ENCODE measurements around the gene XPR1. TPM values are rescaled to one million over a fixed set of nuclear protein-coding genes. Genes with fewer than 3 reads are reported as not detected.

XPR1 gene
- total RNA-seq, 5 donors from 2014 or later (not counting 1 experiment from before 2014, with no cell fraction given), result 13.0 to 16.2 (median 14.7) TPM

DNA sequence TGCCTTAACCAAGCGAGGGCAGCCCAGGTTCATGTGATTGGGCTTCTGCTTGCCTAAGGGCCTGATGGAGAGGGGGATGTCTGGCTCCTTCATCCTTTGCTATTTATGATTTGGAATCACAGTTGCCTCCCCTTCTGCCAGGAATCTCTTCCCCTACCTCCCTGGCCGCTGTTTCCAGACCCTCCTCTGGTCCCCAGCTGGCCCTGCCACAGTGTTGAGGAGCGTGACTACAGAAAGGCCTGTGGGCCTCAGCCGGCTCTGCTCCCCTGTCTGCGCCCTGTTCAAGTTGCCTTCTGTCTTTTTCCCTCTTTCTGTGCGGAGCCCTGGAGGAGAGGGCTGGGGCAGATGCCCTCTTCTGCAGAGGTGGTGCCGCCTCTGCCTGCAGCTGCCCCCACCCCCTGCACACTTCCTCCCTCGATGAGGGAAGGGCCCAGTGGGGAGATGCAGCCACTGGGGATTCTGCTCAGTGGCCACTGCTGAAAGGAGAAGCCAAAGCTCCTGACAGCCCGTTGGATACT, 287.4 kb downstream of the XPR1 start:
- Mint-ChIP-seq H3K36me3 (no peaks in the 10 kb centered on the region), H3K4me1 (no peaks in the 10 kb centered on the region), H3K9me3 (no peaks in the 10 kb centered on the region), H3K27me3 (peaks cover 6 to 16% of the 10 kb centered on the region in 2 donors), H3K27ac (no peak overlapping the region), H3K4me3 (no peak overlapping the region)
- no peaks in the 10 kb centered on the region for H3K36me3 ChIP-seq (ENCODE audit: control insufficient read depth in 2 of 2, extremely low read depth in 1 of 2, insufficient read depth in 1 of 2, low read length in 1 of 2)
- H3K9me3 ChIP-seq, result no peaks in the 10 kb centered on the region
- ATAC-seq (replicated peaks in 1 of 4), result no peak
- no peak overlapping the region for H3K4me3 ChIP-seq (ENCODE audit: control insufficient read depth in 1 of 2, extremely low read depth in 1 of 2, low read length in 1 of 2)
- H3K27me3 ChIP-seq (replicated peaks in 1 of 2; ENCODE audit: control insufficient read depth in 2 of 2, extremely low read depth in 1 of 2, insufficient read depth in 2 of 2, low read length in 1 of 2), result peaks cover 0 to 27% of the 10 kb centered on the region in 2 experiments
- H3K4me1 ChIP-seq (ENCODE audit: control insufficient read depth in 1 of 2, extremely low read depth in 1 of 2, insufficient read depth in 2 of 2, low read length in 2 of 2), result no peaks in the 10 kb centered on the region
- WGBS (ENCODE audit: insufficient coverage), result 88% methylated on average over 1 of the region's 9 CpGs
- ChIA-PET POLR2A (no interaction called here), CTCF (no interaction called here)
- no peak overlapping the region for H3K27ac ChIP-seq (ENCODE audit: low read length)
- no peak for DNase-seq

DNA sequence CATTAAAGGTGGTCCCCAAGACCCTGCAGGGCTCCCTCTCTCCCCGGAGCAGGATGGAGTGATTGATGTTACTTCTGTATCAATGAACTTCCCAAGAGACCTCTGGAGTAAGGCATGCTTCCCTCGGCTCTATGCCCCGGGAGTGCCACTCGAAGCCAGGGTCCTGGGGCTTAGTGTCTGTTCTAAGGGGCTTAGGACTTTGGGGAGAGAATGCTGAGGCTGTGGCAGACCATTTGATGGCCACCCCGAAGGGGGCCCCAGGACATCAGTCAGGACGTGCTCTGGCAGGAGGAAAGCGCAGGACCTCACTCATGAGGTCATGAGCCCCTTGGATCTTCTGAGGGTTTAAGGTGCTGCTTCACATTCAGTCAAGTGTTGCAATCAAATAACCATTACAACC, 288.4 kb downstream of the XPR1 start:
- Mint-ChIP-seq H3K4me1 (no peaks in the 10 kb centered on the region), H3K4me3 (no peak overlapping the region), H3K9me3 (no peaks in the 10 kb centered on the region), H3K27ac (no peak overlapping the region), H3K27me3 (peaks cover 2 to 14% of the 10 kb centered on the region in 2 donors), H3K36me3 (no peaks in the 10 kb centered on the region)
- Histone ChIP-seq H3K9me3 (no peaks in the 10 kb centered on the region), H3K36me3 (ENCODE audit: control insufficient read depth in 2 of 2, extremely low read depth in 1 of 2, insufficient read depth in 1 of 2, low read length in 1 of 2) (no peaks in the 10 kb centered on the region), H3K27ac (ENCODE audit: low read length) (no peak overlapping the region), H3K27me3 (replicated peaks in 1 of 2; ENCODE audit: control insufficient read depth in 2 of 2, extremely low read depth in 1 of 2, insufficient read depth in 2 of 2, low read length in 1 of 2) (peaks cover 0 to 26% of the 10 kb centered on the region in 2 experiments), H3K4me3 (ENCODE audit: control insufficient read depth in 1 of 2, extremely low read depth in 1 of 2, low read length in 1 of 2) (no peak overlapping the region), H3K4me1 (ENCODE audit: control insufficient read depth in 1 of 2, extremely low read depth in 1 of 2, insufficient read depth in 2 of 2, low read length in 2 of 2) (no peaks in the 10 kb centered on the region)
- ATAC-seq (replicated peaks in 1 of 4) (no peak), DNase-seq (no peak)
- WGBS (ENCODE audit: insufficient coverage), result 95% methylated on average over 5 of the region's 7 CpGs
- CTCF ChIA-PET, result interaction anchor here (0.6 kb wide), 2 partner anchors 400 to 1074 kb away, joined by 3 read pairs; no protein-coding TSS in a partner anchor
- POLR2A ChIA-PET, result no interaction called here

DNA sequence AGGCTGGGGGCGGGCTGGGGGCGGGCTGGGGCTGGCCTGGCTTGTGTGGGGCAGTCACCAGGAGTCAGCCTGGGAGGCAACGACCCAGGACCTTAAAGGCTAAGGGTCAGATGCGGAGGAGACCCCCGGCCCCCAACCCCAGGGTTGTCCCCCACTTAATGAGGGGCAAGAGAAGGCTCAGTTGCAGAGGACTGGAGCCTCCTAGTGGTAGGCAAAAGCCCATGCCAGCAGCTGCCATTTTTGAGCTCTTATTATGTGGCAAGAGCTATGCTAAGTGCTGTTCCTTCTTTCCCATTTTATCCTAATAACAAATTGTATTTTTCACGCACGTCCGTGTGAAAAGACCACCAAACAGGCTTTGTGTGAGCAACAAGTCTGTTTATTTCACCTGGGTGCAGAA, 288.9 kb downstream of the XPR1 start:
- Histone ChIP-seq H3K4me3 (ENCODE audit: control insufficient read depth in 1 of 2, extremely low read depth in 1 of 2, low read length in 1 of 2) (no peak overlapping the region), H3K9me3 (no peaks in the 10 kb centered on the region), H3K27ac (ENCODE audit: low read length) (no peak overlapping the region), H3K27me3 (replicated peaks in 1 of 2; ENCODE audit: control insufficient read depth in 2 of 2, extremely low read depth in 1 of 2, insufficient read depth in 2 of 2, low read length in 1 of 2) (peaks cover 0 to 28% of the 10 kb centered on the region in 2 experiments), H3K4me1 (ENCODE audit: control insufficient read depth in 1 of 2, extremely low read depth in 1 of 2, insufficient read depth in 2 of 2, low read length in 2 of 2) (no peaks in the 10 kb centered on the region), H3K36me3 (ENCODE audit: control insufficient read depth in 2 of 2, extremely low read depth in 1 of 2, insufficient read depth in 1 of 2, low read length in 1 of 2) (no peaks in the 10 kb centered on the region)
- 51% methylated on average over 4 of the region's 8 CpGs for WGBS (ENCODE audit: insufficient coverage)
- Mint-ChIP-seq H3K27me3 (peaks cover 0 to 10% of the 10 kb centered on the region in 2 donors), H3K27ac (no peak overlapping the region), H3K9me3 (no peaks in the 10 kb centered on the region), H3K4me3 (no peak overlapping the region), H3K36me3 (no peaks in the 10 kb centered on the region), H3K4me1 (no peaks in the 10 kb centered on the region)
- ATAC-seq (replicated peaks in 1 of 4) (no peak), DNase-seq (no peak)
- POLR2A ChIA-PET, result no interaction called here
- CTCF ChIA-PET, result interaction anchor here (0.6 kb wide), 3 partner anchors 384 to 1073 kb away, joined by 3 to 6 read pairs (median 3); no protein-coding TSS in a partner anchor

DNA sequence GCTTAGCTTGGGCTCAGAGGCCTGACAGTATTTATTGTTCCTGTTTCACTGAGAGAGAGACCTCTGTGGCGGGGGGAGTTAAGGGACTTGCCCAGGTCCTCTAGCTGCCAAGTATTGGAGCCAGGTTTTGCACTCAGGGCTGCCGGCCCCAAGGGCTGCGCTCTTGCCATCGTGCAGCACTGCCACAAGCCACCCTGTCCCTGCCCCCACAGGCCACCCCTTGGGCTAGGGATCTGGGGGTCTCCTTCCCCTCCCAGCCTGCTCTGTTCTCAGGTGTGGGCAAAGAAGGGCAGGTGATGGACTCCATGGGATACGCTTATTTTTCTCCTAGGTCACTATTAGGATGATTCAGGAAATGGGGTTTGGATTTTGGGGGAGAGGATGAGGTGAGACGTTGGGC, 289.6 kb downstream of the XPR1 start:
- Mint-ChIP-seq H3K4me1 (peaks cover 0 to 2% (median 0%) of the 10 kb centered on the region in 3 donors), H3K36me3 (no peaks in the 10 kb centered on the region), H3K9me3 (no peaks in the 10 kb centered on the region), H3K4me3 (no peak overlapping the region), H3K27me3 (peaks cover 0 to 10% of the 10 kb centered on the region in 2 donors), H3K27ac (no peak overlapping the region)
- no peaks in the 10 kb centered on the region for H3K9me3 ChIP-seq
- CTCF ChIA-PET, result interaction anchor here in 1 of 2 donors (0.6 kb wide), 1 partner anchor 385 kb away, joined by 6 read pairs; no protein-coding TSS in a partner anchor
- H3K27ac ChIP-seq (ENCODE audit: low read length), result no peak overlapping the region
- H3K4me1 ChIP-seq (ENCODE audit: control insufficient read depth in 1 of 2, extremely low read depth in 1 of 2, insufficient read depth in 2 of 2, low read length in 2 of 2), result peaks cover 0 to under 1% of the 10 kb centered on the region in 2 experiments
- no peaks in the 10 kb centered on the region for H3K36me3 ChIP-seq (ENCODE audit: control insufficient read depth in 2 of 2, extremely low read depth in 1 of 2, insufficient read depth in 1 of 2, low read length in 1 of 2)
- 77% methylated on average over 6 of the region's 6 CpGs for WGBS (ENCODE audit: insufficient coverage)
- ATAC-seq (replicated peaks in 1 of 4) (no peak), DNase-seq (no peak)
- peaks cover 0 to 29% of the 10 kb centered on the region in 2 experiments for H3K27me3 ChIP-seq (replicated peaks in 1 of 2; ENCODE audit: control insufficient read depth in 2 of 2, extremely low read depth in 1 of 2, insufficient read depth in 2 of 2, low read length in 1 of 2)
- POLR2A ChIA-PET, result no interaction called here
- H3K4me3 ChIP-seq (ENCODE audit: control insufficient read depth in 1 of 2, extremely low read depth in 1 of 2, low read length in 1 of 2), result no peak overlapping the region

DNA sequence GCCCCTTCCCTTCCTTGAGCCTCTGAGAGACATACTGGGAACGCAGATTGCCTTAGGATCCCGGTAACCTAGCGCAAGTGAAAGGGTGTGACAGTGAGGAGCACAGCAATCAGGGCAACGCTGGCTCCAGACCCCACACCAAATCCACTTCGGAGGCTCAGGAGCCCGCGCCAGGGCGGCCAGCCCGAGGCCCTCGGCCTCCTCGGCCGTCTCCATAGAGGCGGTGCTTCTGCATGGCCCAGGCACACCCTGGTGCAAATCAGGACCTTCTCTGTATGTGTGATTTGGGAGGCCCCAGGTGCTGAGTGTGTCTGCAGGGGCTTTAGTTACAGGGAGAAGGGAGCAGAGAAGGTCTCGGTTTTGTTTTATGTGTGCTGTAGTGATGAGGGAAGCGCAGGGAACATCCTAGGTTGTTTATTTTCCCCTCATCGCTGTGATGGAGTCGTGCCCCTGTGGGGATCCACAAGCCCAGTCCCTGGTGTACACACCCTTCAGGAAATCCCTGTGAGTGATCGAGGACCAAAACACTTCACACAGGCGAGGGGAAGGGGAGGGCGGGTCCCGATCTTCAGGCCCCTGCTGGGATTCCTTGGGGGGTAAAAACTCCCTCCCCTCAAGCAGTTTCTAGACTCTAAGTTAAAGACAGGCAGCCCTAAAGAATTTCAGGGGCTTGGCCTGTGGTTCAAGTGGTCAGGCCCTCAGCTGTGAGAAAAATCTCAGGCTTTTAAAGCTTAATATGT, 290.2 kb downstream of the XPR1 start:
- Histone ChIP-seq H3K9me3 (no peaks in the 10 kb centered on the region), H3K4me1 (ENCODE audit: control insufficient read depth in 1 of 2, extremely low read depth in 1 of 2, insufficient read depth in 2 of 2, low read length in 2 of 2) (peaks cover 3 to 5% of the 10 kb centered on the region in 2 experiments), H3K27me3 (replicated peaks in 1 of 2; ENCODE audit: control insufficient read depth in 2 of 2, extremely low read depth in 1 of 2, insufficient read depth in 2 of 2, low read length in 1 of 2) (peaks cover 0 to 32% of the 10 kb centered on the region in 2 experiments), H3K27ac (ENCODE audit: low read length) (no peak overlapping the region), H3K4me3 (ENCODE audit: control insufficient read depth in 1 of 2, extremely low read depth in 1 of 2, low read length in 1 of 2) (no peak overlapping the region), H3K36me3 (ENCODE audit: control insufficient read depth in 2 of 2, extremely low read depth in 1 of 2, insufficient read depth in 1 of 2, low read length in 1 of 2) (no peaks in the 10 kb centered on the region)
- no peak for ATAC-seq (replicated peaks in 1 of 4)
- Mint-ChIP-seq H3K36me3 (no peaks in the 10 kb centered on the region), H3K27ac (no peak overlapping the region), H3K27me3 (peaks cover 0 to 10% of the 10 kb centered on the region in 2 donors), H3K4me1 (peaks cover 0 to 8% (median 3%) of the 10 kb centered on the region in 3 donors), H3K9me3 (no peaks in the 10 kb centered on the region), H3K4me3 (no peak overlapping the region)
- DNase-seq, result no peak
- POLR2A ChIA-PET, result no interaction called here
- WGBS (ENCODE audit: insufficient coverage), result 89% methylated on average over 7 of the region's 21 CpGs
- CTCF ChIA-PET, result no interaction called here

DNA sequence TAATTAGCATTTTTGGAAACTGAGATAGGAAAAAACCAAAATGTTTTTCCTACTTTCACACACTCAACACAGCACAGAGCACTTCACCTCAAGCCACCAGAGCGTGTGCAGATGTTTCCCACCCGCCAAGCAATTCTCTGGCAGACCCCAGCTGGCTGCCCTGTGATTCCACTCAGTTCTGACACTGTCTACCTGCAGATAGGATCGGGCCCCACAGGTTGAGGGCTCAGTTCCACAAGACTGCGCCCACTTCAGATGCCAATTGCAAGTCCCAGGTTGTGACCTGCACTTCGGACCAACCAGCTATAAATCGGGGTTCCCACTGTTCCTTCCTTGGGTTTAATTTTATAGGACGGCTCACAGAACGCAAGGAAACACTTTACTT, 290.8 kb downstream of the XPR1 start:
- WGBS (ENCODE audit: insufficient coverage), result 80% methylated on average over 6 of the region's 8 CpGs
- ChIA-PET CTCF (interaction anchor here in 1 of 2 donors (1.3 kb wide), 1 partner anchor 9 kb away, joined by 3 read pairs; no protein-coding TSS in a partner anchor), POLR2A (no interaction called here)
- H3K4me3 ChIP-seq (ENCODE audit: control insufficient read depth in 1 of 2, extremely low read depth in 1 of 2, low read length in 1 of 2), result no peak overlapping the region
- H3K9me3 ChIP-seq, result no peaks in the 10 kb centered on the region
- Mint-ChIP-seq H3K4me3 (no peak overlapping the region), H3K9me3 (no peaks in the 10 kb centered on the region), H3K4me1 (peaks cover 0 to 8% (median 3%) of the 10 kb centered on the region in 3 donors), H3K36me3 (no peaks in the 10 kb centered on the region), H3K27me3 (peaks cover 0 to 10% of the 10 kb centered on the region in 2 donors), H3K27ac (no peak overlapping the region)
- H3K27me3 ChIP-seq (replicated peaks in 1 of 2; ENCODE audit: control insufficient read depth in 2 of 2, extremely low read depth in 1 of 2, insufficient read depth in 2 of 2, low read length in 1 of 2), result peaks cover 0 to 32% of the 10 kb centered on the region in 2 experiments
- no peaks in the 10 kb centered on the region for H3K36me3 ChIP-seq (ENCODE audit: control insufficient read depth in 2 of 2, extremely low read depth in 1 of 2, insufficient read depth in 1 of 2, low read length in 1 of 2)
- ATAC-seq (replicated peaks in 1 of 4) (no peak), DNase-seq (no peak)
- no peak overlapping the region for H3K27ac ChIP-seq (ENCODE audit: low read length)
- peaks cover 3 to 5% of the 10 kb centered on the region in 2 experiments for H3K4me1 ChIP-seq (ENCODE audit: control insufficient read depth in 1 of 2, extremely low read depth in 1 of 2, insufficient read depth in 2 of 2, low read length in 2 of 2)

All from T-cell (primary cell).